Measurements from ENCODE around the gene MRPS35.

DNA sequence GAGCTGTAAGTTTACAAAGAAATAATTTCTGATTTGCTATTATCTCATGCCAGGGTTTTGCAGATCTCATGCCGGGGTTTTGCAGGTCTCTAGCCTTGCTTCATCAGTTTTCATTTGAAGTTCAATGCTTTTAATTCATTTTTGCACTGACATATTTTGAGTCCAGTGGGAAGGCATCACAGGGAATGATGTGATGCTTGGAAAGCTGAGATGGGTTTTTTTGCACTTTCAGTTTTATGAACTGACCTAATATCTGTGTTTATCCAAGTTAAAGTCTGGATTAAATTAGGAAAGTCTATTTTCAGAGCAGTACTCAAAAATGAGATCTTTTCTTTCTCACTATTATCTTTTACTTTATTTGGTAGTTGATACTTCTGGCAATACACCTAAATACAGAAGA, 38.0 kb upstream of the MRPS35 start:
- TF ChIP-seq EZH2phosphoT487 (IDR thresholded peaks at IDR 0.05; ENCODE audit: borderline replicate concordance, low read length), result no peak
- TF ChIP-seq, protein P1, sequence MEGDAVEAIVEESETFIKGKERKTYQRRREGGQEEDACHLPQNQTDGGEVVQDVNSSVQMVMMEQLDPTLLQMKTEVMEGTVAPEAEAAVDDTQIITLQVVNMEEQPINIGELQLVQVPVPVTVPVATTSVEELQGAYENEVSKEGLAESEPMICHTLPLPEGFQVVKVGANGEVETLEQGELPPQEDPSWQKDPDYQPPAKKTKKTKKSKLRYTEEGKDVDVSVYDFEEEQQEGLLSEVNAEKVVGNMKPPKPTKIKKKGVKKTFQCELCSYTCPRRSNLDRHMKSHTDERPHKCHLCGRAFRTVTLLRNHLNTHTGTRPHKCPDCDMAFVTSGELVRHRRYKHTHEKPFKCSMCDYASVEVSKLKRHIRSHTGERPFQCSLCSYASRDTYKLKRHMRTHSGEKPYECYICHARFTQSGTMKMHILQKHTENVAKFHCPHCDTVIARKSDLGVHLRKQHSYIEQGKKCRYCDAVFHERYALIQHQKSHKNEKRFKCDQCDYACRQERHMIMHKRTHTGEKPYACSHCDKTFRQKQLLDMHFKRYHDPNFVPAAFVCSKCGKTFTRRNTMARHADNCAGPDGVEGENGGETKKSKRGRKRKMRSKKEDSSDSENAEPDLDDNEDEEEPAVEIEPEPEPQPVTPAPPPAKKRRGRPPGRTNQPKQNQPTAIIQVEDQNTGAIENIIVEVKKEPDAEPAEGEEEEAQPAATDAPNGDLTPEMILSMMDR (IDR thresholded peaks at IDR 0.05; ENCODE audit: low read depth, low read length, poor library complexity, severe bottlenecking), result no peak
